Spleen (tissue), 7 donors: ENCODE results near the gene PAK3.

Source experiments
- POLR2A ChIP-seq, 3 donors: fragments of 450-650 bp; IDR thresholded peaks; one replicate each; pipeline ENCODE4 v1.5.1; 2017; ENCODE audit warnings: antibody characterized with exemption in 3 of 3, mild to moderate bottlenecking in 1 of 3
- TF ChIP-seq, protein P1 (sequence below), 11 experiments: fragments of 200-600 bp in 7 of 11; fragments of 450-650 bp in 4 of 11; sonication (generic) in 4 of 11; IDR thresholded peaks in 8 of 11; conservative IDR thresholded peaks in 3 of 11; 1 replicate in 7 of 11; 2 replicates in 4 of 11; pipeline versions ENCODE4 v1.4.0 to v1.8.0; 2016 to 2021; ENCODE audit warnings: antibody characterized with exemption in 11 of 11, inconsistent platforms in 4 of 11, mild to moderate bottlenecking in 1 of 11
- donor health status: DM: no; HTN: no; CAD: no; lungs with moderate emphysema.
- donor health status: DM: no; HTN: no; CAD: no.
- donor health status: DM: no; HTN: no; CAD: no.

DNA sequence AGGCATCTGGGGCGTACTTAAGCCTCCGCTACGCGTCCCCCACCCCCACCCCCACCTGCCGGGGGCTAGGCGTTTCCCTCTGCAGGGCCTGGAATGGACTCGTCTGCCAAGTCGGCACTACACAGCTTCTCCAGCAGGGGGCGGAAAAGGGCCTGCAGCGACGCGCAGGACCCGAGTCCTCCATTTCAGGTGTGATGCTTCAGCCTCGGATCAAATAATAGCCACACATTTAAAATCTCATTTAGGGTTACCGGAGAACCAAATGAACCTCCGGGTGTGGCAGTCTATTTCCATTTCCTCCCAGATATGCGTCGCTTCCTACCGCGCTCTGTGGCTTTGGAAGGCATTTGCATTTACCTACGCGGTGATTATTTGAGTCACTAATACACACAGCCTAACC, 2.9 kb downstream of the PAK3 start:
- TF ChIP-seq, protein P1, sequence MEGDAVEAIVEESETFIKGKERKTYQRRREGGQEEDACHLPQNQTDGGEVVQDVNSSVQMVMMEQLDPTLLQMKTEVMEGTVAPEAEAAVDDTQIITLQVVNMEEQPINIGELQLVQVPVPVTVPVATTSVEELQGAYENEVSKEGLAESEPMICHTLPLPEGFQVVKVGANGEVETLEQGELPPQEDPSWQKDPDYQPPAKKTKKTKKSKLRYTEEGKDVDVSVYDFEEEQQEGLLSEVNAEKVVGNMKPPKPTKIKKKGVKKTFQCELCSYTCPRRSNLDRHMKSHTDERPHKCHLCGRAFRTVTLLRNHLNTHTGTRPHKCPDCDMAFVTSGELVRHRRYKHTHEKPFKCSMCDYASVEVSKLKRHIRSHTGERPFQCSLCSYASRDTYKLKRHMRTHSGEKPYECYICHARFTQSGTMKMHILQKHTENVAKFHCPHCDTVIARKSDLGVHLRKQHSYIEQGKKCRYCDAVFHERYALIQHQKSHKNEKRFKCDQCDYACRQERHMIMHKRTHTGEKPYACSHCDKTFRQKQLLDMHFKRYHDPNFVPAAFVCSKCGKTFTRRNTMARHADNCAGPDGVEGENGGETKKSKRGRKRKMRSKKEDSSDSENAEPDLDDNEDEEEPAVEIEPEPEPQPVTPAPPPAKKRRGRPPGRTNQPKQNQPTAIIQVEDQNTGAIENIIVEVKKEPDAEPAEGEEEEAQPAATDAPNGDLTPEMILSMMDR (IDR thresholded peaks at IDR 0.05 in 8 of 11, conservative IDR thresholded peaks at IDR 0.05 in 3 of 11) = peak; percentile 24 to 73 (median 55)
- no peak for TF ChIP-seq POLR2A (IDR thresholded peaks at IDR 0.05)
